Measurements from ENCODE around the gene CECR2.

The CECR2 gene

DNA sequence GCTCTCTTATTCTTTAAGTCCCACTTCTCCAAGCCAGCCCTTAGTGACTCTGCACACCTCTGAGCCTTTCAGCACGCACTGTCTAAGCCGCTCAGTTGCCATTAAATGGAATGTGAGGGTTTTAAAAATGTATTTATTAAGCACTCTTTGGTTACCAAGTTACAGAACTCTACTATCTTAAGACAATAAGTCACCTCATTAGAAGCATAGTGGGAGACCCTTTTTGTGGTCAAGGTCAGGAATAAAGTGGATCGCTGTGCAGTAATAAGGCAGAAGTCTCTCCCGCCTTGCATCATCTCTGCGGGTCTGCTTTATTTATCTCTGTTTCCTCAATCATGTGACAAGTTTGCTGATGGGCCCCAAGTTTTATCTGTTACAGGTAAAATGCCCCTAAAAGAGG, 205.9 kb downstream of the CECR2 start:
- Histone ChIP-seq H3K36me3 (ENCODE audit: insufficient read depth, low read length) (no peaks in the 10 kb centered on the region), H3K4me1 (ENCODE audit: insufficient read depth, low read length) (peaks cover 11% of the 10 kb centered on the region), H3K9ac (ENCODE audit: low read depth, low read length) (no peak overlapping the region), H3K9me3 (ENCODE audit: insufficient read depth, low read depth, low read length) (no peaks in the 10 kb centered on the region), H3K4me3 (ENCODE audit: low read length) (no peak overlapping the region), H3K27me3 (ENCODE audit: insufficient read depth, low read length) (no peaks in the 10 kb centered on the region), H3K27ac (ENCODE audit: low read depth, low read length) (no peak overlapping the region)
- WGBS = 95% methylated on average over 3 of the region's 5 CpGs

DNA sequence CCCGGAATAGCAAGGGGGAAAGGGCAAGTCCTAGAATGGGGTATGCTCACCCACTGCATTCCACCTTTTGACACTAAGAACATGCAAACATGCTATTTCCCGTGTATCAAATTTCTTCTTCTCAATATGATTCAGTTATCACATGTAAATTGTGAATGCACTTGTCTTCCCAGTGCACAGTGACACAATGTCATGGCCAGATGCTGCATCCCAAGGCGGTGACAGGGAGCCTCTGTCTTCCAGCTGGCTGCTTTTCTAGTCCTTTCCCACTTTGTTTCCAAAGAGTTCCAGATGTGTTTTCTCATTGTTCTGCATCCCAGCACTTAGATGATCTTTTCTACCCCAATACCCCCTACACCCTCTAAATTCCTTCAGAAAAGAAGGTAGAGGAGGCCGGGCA, 206.4 kb downstream of the CECR2 start:
- H3K9ac ChIP-seq (ENCODE audit: low read depth, low read length) = no peak overlapping the region
- WGBS = 89% methylated on average over 4 of the region's 4 CpGs

DNA sequence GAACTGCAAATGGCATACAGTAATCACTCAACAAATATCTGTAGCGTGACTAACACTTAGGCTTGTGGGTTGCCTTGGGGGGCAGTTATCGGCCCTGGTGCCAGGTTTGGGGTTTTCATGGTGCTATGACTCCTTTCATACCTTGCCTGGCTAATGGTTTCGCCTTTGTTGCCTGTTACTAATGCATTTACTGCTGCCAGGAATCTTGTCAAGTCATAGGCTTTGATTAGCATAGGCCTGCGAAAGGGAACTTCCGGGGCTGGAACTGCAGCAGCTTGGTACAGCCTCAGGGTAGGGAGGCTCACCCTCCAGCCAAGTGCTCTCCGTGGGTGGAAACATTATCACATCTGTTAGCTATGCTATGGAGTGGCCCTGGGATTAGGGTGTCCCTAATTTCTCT, 207.2 kb downstream of the CECR2 start:
- Histone ChIP-seq H3K4me1 (ENCODE audit: insufficient read depth, low read length) (peaks cover 8% of the 10 kb centered on the region; the same call in 1 of the 2 replicates), H3K9me3 (ENCODE audit: insufficient read depth, low read depth, low read length) (no peaks in the 10 kb centered on the region), H3K27ac (ENCODE audit: low read depth, low read length) (peak overlapping the region; percentile 47), H3K36me3 (ENCODE audit: insufficient read depth, low read length) (no peaks in the 10 kb centered on the region), H3K9ac (ENCODE audit: low read depth, low read length) (peak overlapping the region; percentile 15; the same call in 1 of the 2 replicates), H3K4me3 (ENCODE audit: low read length) (no peak overlapping the region), H3K27me3 (ENCODE audit: insufficient read depth, low read length) (no peaks in the 10 kb centered on the region)
- WGBS = 68% methylated on average over 6 of the region's 6 CpGs

More for the DNA sequence above, 206.4 kb downstream of the CECR2 start:
- H3K4me3 ChIP-seq (ENCODE audit: low read length) = no peak overlapping the region
- H3K9me3 ChIP-seq (ENCODE audit: insufficient read depth, low read depth, low read length) = no peaks in the 10 kb centered on the region
- no peaks in the 10 kb centered on the region for H3K36me3 ChIP-seq (ENCODE audit: insufficient read depth, low read length)
- peaks cover 12% of the 10 kb centered on the region for H3K4me1 ChIP-seq (ENCODE audit: insufficient read depth, low read length)
- H3K27me3 ChIP-seq (ENCODE audit: insufficient read depth, low read length) = no peaks in the 10 kb centered on the region
- H3K27ac ChIP-seq (ENCODE audit: low read depth, low read length) = no peak overlapping the region; the same call in 1 of the 2 replicates

DNA sequence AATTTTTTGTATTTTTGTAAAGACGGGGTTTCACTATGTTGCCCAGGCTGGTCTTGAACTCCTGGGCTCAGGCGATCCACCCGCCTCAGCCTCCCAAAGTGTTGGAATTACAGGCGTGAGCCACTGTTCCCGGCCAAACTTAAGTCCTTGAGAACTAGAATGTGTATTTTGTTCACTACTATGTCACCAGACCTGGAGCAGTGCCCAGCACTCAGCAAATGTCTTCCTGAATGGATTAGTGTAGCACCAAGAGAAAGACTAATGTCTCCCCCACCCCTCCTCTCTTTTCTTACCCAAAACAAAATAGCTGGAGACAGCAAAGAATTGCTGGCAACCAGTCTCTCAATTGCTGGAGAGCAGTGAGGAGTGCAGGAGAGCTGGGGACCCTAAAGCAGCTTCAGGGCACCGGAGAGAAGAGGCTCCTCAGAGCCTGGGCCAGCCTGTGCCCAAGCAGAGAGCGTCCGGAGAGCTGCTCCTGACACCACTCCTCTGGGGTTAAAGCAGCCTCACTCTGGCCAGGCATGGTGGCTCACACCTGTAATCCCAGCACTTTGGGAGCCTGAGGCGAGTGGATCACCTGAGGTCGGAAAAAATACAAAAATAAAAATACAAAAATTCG, 209.0 kb downstream of the CECR2 start:
- Histone ChIP-seq H3K27ac (ENCODE audit: low read depth, low read length) (no peak overlapping the region), H3K9me3 (ENCODE audit: insufficient read depth, low read depth, low read length) (no peaks in the 10 kb centered on the region), H3K4me3 (ENCODE audit: low read length) (no peak overlapping the region), H3K27me3 (ENCODE audit: insufficient read depth, low read length) (no peaks in the 10 kb centered on the region), H3K36me3 (ENCODE audit: insufficient read depth, low read length) (no peaks in the 10 kb centered on the region), H3K9ac (ENCODE audit: low read depth, low read length) (no peak overlapping the region), H3K4me1 (ENCODE audit: insufficient read depth, low read length) (peaks cover 8% of the 10 kb centered on the region; the same call in 1 of the 2 replicates)
- 92% methylated on average over 11 of the region's 11 CpGs for WGBS

DNA sequence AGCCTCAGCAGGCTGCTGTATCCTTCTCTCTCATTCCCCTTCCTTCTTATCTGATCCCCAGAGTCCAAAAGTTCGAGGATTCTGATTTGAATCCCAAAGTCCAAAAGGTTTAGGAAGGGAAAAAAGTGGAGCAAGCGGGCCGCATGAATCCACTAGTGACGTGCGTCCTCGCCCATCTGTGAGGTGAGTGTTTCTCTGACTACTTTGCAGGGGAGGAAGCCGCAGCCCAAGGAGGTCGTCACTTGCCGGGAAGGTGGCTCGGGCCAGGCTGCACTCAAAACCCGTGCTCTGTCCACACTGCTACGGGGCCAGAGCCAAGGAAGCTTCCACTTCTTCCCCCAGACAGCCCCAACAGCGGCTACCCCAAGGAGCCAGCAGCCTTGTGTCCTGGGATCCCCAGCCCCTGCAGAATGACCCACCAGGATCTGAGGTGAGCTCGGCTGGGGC, 210.3 kb downstream of the CECR2 start:
- 90% methylated on average over 14 of the region's 14 CpGs for WGBS
- Histone ChIP-seq H3K27ac (ENCODE audit: low read depth, low read length) (peak overlapping the region; percentile 32; the same call in 1 of the 2 replicates), H3K36me3 (ENCODE audit: insufficient read depth, low read length) (no peaks in the 10 kb centered on the region), H3K9ac (ENCODE audit: low read depth, low read length) (no peak overlapping the region), H3K4me1 (ENCODE audit: insufficient read depth, low read length) (peaks cover 8% of the 10 kb centered on the region; the same call in 1 of the 2 replicates), H3K9me3 (ENCODE audit: insufficient read depth, low read depth, low read length) (no peaks in the 10 kb centered on the region), H3K4me3 (ENCODE audit: low read length) (no peak overlapping the region), H3K27me3 (ENCODE audit: insufficient read depth, low read length) (no peaks in the 10 kb centered on the region)

DNA sequence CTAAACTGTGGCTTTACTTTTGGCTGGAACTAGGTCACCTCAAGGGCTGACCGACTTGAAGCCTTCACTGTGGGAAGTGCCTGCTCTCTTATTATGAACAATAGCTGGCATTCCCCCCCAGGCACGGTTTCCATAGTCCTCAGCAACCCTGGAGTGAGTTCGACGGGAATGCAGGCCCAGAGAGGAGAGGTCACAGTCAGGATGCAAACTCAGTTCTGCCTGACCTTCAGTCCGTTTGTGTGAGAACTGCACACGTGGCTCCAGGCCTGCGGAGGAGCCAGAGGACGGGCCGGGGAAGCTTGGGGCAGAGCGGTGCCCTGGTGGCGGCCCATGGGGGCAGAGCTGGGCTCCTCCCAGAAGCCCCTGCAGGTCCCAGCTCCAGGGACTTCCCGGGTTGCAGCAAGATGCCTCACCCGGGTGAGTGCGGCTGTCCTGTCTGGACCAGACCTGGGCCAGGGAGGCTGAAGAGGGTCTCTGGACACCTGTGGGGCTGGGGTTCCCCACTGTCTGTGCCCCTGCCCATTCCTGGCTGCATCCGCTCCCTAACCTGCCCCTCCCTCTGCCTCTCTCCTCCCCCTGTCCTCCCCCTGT, 211.3 kb downstream of the CECR2 start:
- Histone ChIP-seq H3K9me3 (ENCODE audit: insufficient read depth, low read depth, low read length) (no peaks in the 10 kb centered on the region), H3K27me3 (ENCODE audit: insufficient read depth, low read length) (no peaks in the 10 kb centered on the region), H3K9ac (ENCODE audit: low read depth, low read length) (no peak overlapping the region), H3K36me3 (ENCODE audit: insufficient read depth, low read length) (no peaks in the 10 kb centered on the region), H3K4me1 (ENCODE audit: insufficient read depth, low read length) (peaks cover 8% of the 10 kb centered on the region; the same call in 1 of the 2 replicates), H3K4me3 (ENCODE audit: low read length) (no peak overlapping the region), H3K27ac (ENCODE audit: low read depth, low read length) (peak overlapping the region; percentile 40; the same call in 1 of the 2 replicates)
- WGBS = 61% methylated on average over 15 of the region's 15 CpGs

DNA sequence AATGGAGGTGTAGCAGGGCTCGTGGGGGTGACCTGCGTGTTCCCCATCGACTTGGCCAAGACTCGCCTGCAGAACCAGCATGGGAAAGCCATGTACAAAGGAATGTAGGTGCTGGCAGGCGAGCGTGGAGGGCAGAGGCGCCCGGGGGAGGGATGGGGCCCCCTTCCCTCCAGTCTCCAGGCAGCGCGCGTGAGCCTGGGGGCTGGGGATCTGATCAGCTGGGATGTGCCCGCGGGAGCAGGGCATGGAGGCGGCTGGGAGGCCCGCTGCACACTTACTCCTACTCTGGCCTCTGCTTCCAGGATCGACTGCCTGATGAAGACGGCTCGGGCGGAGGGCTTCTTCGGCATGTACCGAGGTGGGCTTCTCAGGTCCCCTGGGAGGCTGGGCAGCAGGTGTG, 211.8 kb downstream of the CECR2 start:
- no peak overlapping the region; the same call in 1 of the 2 replicates for H3K27ac ChIP-seq (ENCODE audit: low read depth, low read length)
- no peak overlapping the region for H3K4me3 ChIP-seq (ENCODE audit: low read length)
- H3K9me3 ChIP-seq (ENCODE audit: insufficient read depth, low read depth, low read length) = no peaks in the 10 kb centered on the region
- H3K4me1 ChIP-seq (ENCODE audit: insufficient read depth, low read length) = peaks cover 8% of the 10 kb centered on the region; the same call in 1 of the 2 replicates
- 94% methylated on average over 21 of the region's 21 CpGs for WGBS
- no peaks in the 10 kb centered on the region for H3K36me3 ChIP-seq (ENCODE audit: insufficient read depth, low read length)
- no peak overlapping the region for H3K9ac ChIP-seq (ENCODE audit: low read depth, low read length)
- H3K27me3 ChIP-seq (ENCODE audit: insufficient read depth, low read length) = no peaks in the 10 kb centered on the region

DNA sequence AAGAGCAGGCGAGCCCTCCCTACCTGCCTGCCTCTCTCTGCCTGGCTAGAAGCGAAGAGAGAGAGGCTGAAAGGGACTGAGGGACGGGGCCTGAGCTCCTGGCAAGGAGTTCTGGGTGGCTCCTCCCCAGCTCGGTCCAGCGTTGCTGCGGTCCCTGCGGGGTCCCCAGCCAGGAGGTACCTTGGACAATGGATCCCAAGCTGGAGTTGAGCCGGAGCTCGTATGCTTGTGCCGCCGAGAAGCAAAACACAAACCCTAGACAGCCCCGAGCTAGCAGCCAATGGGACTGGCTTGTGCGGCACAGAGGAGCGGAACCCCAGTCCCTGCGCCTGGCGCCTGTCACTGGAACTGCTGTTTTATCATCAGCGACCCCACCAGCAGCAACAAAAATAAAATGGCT, 212.4 kb downstream of the CECR2 start:
- H3K27ac ChIP-seq (ENCODE audit: low read depth, low read length) = no peak overlapping the region
- peaks cover 8% of the 10 kb centered on the region; the same call in 1 of the 2 replicates for H3K4me1 ChIP-seq (ENCODE audit: insufficient read depth, low read length)
- 94% methylated on average over 17 of the region's 17 CpGs for WGBS

DNA sequence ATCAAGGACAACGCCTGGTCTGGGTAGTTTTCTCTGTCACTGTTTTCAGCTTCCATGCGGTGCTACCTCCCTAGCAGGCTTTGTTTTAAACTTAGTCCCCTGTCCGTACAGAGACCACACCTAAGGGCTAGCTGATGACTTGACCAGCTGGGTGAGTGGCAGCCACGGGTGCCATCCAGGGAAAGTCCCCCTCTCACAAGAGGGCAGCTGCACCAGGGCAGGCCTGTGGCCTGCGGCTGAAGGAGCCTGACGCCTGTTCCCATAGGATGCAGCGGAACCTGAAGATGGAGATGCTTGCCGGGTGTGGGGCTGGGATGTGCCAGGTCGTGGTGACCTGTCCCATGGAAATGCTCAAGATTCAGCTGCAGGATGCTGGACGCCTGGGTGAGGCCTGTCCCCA, 213.9 kb downstream of the CECR2 start:
- no peak overlapping the region for H3K27ac ChIP-seq (ENCODE audit: low read depth, low read length)
- no peaks in the 10 kb centered on the region for H3K36me3 ChIP-seq (ENCODE audit: insufficient read depth, low read length)
- H3K9me3 ChIP-seq (ENCODE audit: insufficient read depth, low read depth, low read length) = no peaks in the 10 kb centered on the region
- H3K4me3 ChIP-seq (ENCODE audit: low read length) = no peak overlapping the region
- no peaks in the 10 kb centered on the region for H3K27me3 ChIP-seq (ENCODE audit: insufficient read depth, low read length)
- H3K4me1 ChIP-seq (ENCODE audit: insufficient read depth, low read length) = peaks cover 8% of the 10 kb centered on the region; the same call in 1 of the 2 replicates
- no peak overlapping the region for H3K9ac ChIP-seq (ENCODE audit: low read depth, low read length)
- WGBS = 92% methylated on average over 10 of the region's 10 CpGs

More for the DNA sequence above, 212.4 kb downstream of the CECR2 start:
- Histone ChIP-seq H3K9me3 (ENCODE audit: insufficient read depth, low read depth, low read length) (no peaks in the 10 kb centered on the region), H3K27me3 (ENCODE audit: insufficient read depth, low read length) (no peaks in the 10 kb centered on the region), H3K36me3 (ENCODE audit: insufficient read depth, low read length) (no peaks in the 10 kb centered on the region), H3K9ac (ENCODE audit: low read depth, low read length) (no peak overlapping the region), H3K4me3 (ENCODE audit: low read length) (no peak overlapping the region)

DNA sequence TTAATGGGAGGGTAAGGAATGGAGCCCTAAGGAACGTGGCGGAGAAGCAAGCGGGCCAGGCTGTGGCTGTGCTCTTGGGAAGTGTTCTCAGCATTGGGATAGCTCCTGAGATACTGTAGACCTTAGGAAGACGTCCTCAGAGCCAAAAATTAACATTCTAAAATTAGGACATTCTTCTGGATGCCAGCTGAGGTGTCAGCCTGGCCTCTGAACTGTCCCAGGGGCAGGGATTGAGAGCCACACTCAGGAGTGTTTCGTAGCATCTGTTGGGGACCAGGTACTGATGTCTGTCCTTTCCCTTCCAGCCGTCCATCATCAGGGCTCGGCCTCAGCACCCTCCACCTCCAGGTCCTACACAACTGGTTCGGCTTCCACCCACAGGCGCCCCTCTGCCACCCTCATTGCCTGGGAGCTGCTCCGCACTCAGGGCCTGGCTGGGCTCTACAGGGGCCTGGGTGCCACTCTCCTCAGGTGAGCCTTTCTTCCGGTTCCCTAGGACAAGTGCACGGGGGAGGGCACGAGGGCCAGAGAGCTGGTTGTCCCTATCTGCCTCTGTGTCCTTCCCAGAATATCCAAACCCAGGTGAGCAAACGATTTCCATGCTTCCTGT, 217.7 kb downstream of the CECR2 start:
- no peaks in the 10 kb centered on the region for H3K27me3 ChIP-seq (ENCODE audit: insufficient read depth, low read length)
- 91% methylated on average over 14 of the region's 14 CpGs for WGBS
- H3K4me1 ChIP-seq (ENCODE audit: insufficient read depth, low read length) = no peaks in the 10 kb centered on the region

DNA sequence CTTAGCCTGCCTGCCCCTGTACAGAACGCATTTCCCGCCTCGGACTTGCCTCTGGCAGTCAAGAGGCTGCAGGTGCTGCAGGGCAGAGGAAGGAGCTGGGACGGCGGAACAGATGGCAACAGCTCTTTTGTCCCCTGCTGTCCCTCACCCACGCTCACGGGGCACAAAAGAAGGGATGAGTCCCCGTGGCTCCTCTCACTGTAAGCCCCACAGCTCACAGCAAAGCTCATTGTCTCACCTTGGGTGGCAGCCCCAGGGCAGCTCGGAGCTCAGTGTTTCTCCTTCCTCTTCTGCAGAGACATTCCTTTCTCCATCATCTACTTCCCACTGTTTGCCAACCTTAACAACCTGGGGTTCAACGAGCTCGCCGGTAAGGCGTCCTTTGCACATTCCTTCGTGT, 218.4 kb downstream of the CECR2 start:
- no peak overlapping the region for H3K4me3 ChIP-seq (ENCODE audit: low read length)
- H3K36me3 ChIP-seq (ENCODE audit: insufficient read depth, low read length) = peaks cover 27% of the 10 kb centered on the region
- no peaks in the 10 kb centered on the region for H3K4me1 ChIP-seq (ENCODE audit: insufficient read depth, low read length)
- H3K27ac ChIP-seq (ENCODE audit: low read depth, low read length) = no peak overlapping the region
- no peaks in the 10 kb centered on the region for H3K9me3 ChIP-seq (ENCODE audit: insufficient read depth, low read depth, low read length)
- H3K27me3 ChIP-seq (ENCODE audit: insufficient read depth, low read length) = no peaks in the 10 kb centered on the region
- WGBS = 88% methylated on average over 14 of the region's 14 CpGs
- no peak overlapping the region for H3K9ac ChIP-seq (ENCODE audit: low read depth, low read length)

More for the DNA sequence above, 217.7 kb downstream of the CECR2 start:
- H3K4me3 ChIP-seq (ENCODE audit: low read length) = no peak overlapping the region
- no peak overlapping the region for H3K27ac ChIP-seq (ENCODE audit: low read depth, low read length)
- peaks cover 20% of the 10 kb centered on the region for H3K36me3 ChIP-seq (ENCODE audit: insufficient read depth, low read length)
- H3K9ac ChIP-seq (ENCODE audit: low read depth, low read length) = no peak overlapping the region
- H3K9me3 ChIP-seq (ENCODE audit: insufficient read depth, low read depth, low read length) = no peaks in the 10 kb centered on the region
